HCT116 (cell line): ENCODE measurements around the gene TRMU. TPM values are rescaled to one million over a fixed set of nuclear protein-coding genes. Genes with fewer than 3 reads are reported as not detected.

Experiments
- ATAC-seq: fragments of 200-7000 bp; cut with Tn5 transposase; 2 replicates; pipeline ENCODE4 v1.9.1; 2020; ENCODE audit warnings: mild to moderate bottlenecking, moderate library complexity
- BruUV-seq: library from RNA; stranded (reverse); fragments of 400-500 nt; replicated peaks from 2 replicates; lab custom pipeline; 2021; lab: Mats Ljungman, UMichigan
- CTCF ChIA-PET: fragments of 300-600 bp; sonication (Branson Sonifier 250); formaldehyde crosslinking; loops from one replicate; lab custom pipeline; 2021; ENCODE audit warnings: antibody characterized with exemption; lab: Charles Lee
- POLR2A ChIA-PET: fragments of 300-600, 350-600 bp; sonication (Branson Sonifier 250); formaldehyde crosslinking; loops from one replicate; lab custom pipeline; 2021; ENCODE audit warnings: antibody characterized with exemption; lab: Charles Lee
- RAD21 ChIA-PET, 2 experiments: fragments of 300-600 bp; sonication (Branson Sonifier 250); formaldehyde crosslinking; loops; one replicate each; lab custom pipeline; 2023; ENCODE audit warnings: low total read pairs in 2 of 2; ENCODE audit not compliant: uncharacterized antibody in 2 of 2, unreplicated experiment in 2 of 2, low non-redundant PET in 1 of 2; lab: Charles Lee
- DNase-seq: peaks from one replicate; pipeline ENCODE4 v3.0.0-alpha.2; 2010; ENCODE audit warnings: low read depth, low spot score
- H2AFZ ChIP-seq: fragments of 200-600 bp; shearing (Covaris generic), sonication (generic); 2 replicates; pipeline ENCODE4 v1.6.1; 2017; ENCODE audit warnings: low read depth, mixed run types, mixed read lengths, antibody characterized with exemption, low read length; ENCODE audit not compliant: poor library complexity, severe bottlenecking
- H3K27ac ChIP-seq: 2 replicates; pipeline ENCODE4 v1.5.1; 2012; ENCODE audit warnings: low read depth, low read length
- H3K27me3 ChIP-seq: fragments of 200-600 bp; sonication (generic); 2 replicates; pipeline ENCODE4 v1.6.1; 2016; ENCODE audit warnings: mixed run types, low read length, mixed read lengths; ENCODE audit not compliant: insufficient read depth
- H3K36me3 ChIP-seq, 2 experiments: fragments of 200-500 bp in 1 of 2; fragments of 200-600 bp in 1 of 2; sonication (Bioruptor generic) in 1 of 2; sonication (generic) in 1 of 2; 2 replicates each; pipeline versions ENCODE4 v1.5.1 to v1.6.1; 2014 to 2016; ENCODE audit warnings: low read length in 2 of 2, inconsistent platforms in 1 of 2, mixed read lengths in 1 of 2, mixed run types in 1 of 2; ENCODE audit not compliant: insufficient read depth in 2 of 2, control insufficient read depth in 1 of 2
- H3K4me1 ChIP-seq, 2 experiments: fragments of 200-600 bp in 1 of 2; sonication (generic) in 1 of 2; 2 replicates each; pipeline versions ENCODE4 v1.5.1 to v1.6.1; 2012 to 2017; ENCODE audit warnings: low read length in 2 of 2, inconsistent platforms in 1 of 2, mild to moderate bottlenecking in 1 of 2, mixed read lengths in 1 of 2, mixed run types in 1 of 2, moderate library complexity in 1 of 2; ENCODE audit not compliant: insufficient read depth in 2 of 2, control insufficient read depth in 1 of 2
- H3K4me2 ChIP-seq: fragments of 200-600 bp; sonication (generic); 2 replicates; pipeline ENCODE4 v1.6.1; 2017; ENCODE audit warnings: mixed run types, low read length, mixed read lengths
- H3K4me3 ChIP-seq, 2 experiments: fragments of 200-600 bp in 1 of 2; sonication (generic) in 1 of 2; replicated peaks in 1 of 2; 2 replicates each; pipeline ENCODE4 v1.5.1; 2011 to 2016; ENCODE audit warnings: low read length in 2 of 2, control low read depth in 1 of 2, low read depth in 1 of 2, mild to moderate bottlenecking in 1 of 2, mixed read lengths in 1 of 2, mixed run types in 1 of 2
- H3K79me2 ChIP-seq: fragments of 200-600 bp; sonication (generic); 2 replicates; pipeline ENCODE4 v1.6.1; 2017; ENCODE audit warnings: mild to moderate bottlenecking, mixed run types, low read length, moderate library complexity, mixed read lengths; ENCODE audit not compliant: insufficient read depth
- H3K9ac ChIP-seq: fragments of 200-600 bp; sonication (generic); 2 replicates; pipeline ENCODE4 v1.6.1; 2016; ENCODE audit warnings: low read length, mixed read lengths
- H3K9me2 ChIP-seq: fragments of 200-600 bp; sonication (generic), shearing (Covaris generic); 2 replicates; pipeline ENCODE4 v1.6.1; 2017; ENCODE audit warnings: mixed run types, mild to moderate bottlenecking, moderate library complexity; ENCODE audit not compliant: insufficient read depth
- H3K9me3 ChIP-seq, 2 experiments: fragments of 200-500 bp in 1 of 2; fragments of 200-600 bp in 1 of 2; sonication (Bioruptor generic) in 1 of 2; sonication (generic) in 1 of 2; 2 replicates each; pipeline ENCODE4 v1.6.1; 2014 to 2017; ENCODE audit warnings: low read length in 2 of 2, mixed read lengths in 2 of 2, inconsistent platforms in 1 of 2, low read depth in 1 of 2, mild to moderate bottlenecking in 1 of 2, mixed run types in 1 of 2, moderate library complexity in 1 of 2; ENCODE audit not compliant: control insufficient read depth in 1 of 2, insufficient read depth in 1 of 2
- H4K20me1 ChIP-seq: fragments of 200-600 bp; sonication (generic), shearing (Covaris generic); 2 replicates; pipeline ENCODE4 v1.6.1; 2017; ENCODE audit warnings: mixed run types, mild to moderate bottlenecking, moderate library complexity; ENCODE audit not compliant: insufficient read depth
- CEBPB ChIP-seq: IDR thresholded peaks from 2 replicates; pipeline ENCODE4 v1.6.1; 2012; ENCODE audit warnings: low read depth
- EZH2 ChIP-seq: fragments of 200-600 bp; sonication (generic); IDR thresholded peaks from 2 replicates; pipeline ENCODE4 v1.6.1; 2017; ENCODE audit warnings: antibody characterized with exemption, mixed run types
- EZH2phosphoT487 ChIP-seq: fragments of 200-600 bp; IDR thresholded peaks from 2 replicates; pipeline ENCODE4 v1.6.1; 2018; ENCODE audit warnings: antibody characterized with exemption, borderline replicate concordance
- FOSL1 ChIP-seq: IDR thresholded peaks from 2 replicates; pipeline ENCODE4 v1.6.1; 2012; ENCODE audit warnings: low read depth
- JUND ChIP-seq: IDR thresholded peaks from 2 replicates; pipeline ENCODE4 v1.6.1; 2012
- MAX ChIP-seq: IDR thresholded peaks from 2 replicates; pipeline ENCODE4 v1.6.1; 2012
- POLR2A ChIP-seq: IDR thresholded peaks from 2 replicates; pipeline ENCODE4 v1.7.0; 2011; ENCODE audit warnings: borderline replicate concordance; ENCODE audit not compliant: insufficient read depth, insufficient read length; ENCODE audit errors: extremely low read depth
- POLR2AphosphoS5 ChIP-seq: IDR thresholded peaks from 2 replicates; pipeline ENCODE4 v1.6.1; 2011; ENCODE audit warnings: mild to moderate bottlenecking, low read depth, low read length, moderate library complexity
- SP1 ChIP-seq: IDR thresholded peaks from 2 replicates; pipeline ENCODE4 v1.6.1; 2012; ENCODE audit warnings: low read depth
- SRF ChIP-seq: IDR thresholded peaks from 2 replicates; pipeline ENCODE4 v1.6.1; 2012; ENCODE audit warnings: low read depth
- TCF7L2 ChIP-seq: IDR thresholded peaks from 2 replicates; pipeline ENCODE4 v1.7.0; 2011; ENCODE audit warnings: borderline replicate concordance, inconsistent platforms; ENCODE audit not compliant: insufficient read depth, insufficient read length; ENCODE audit errors: extremely low read depth
- ZFX ChIP-seq: fragments of 450-650 bp; IDR thresholded peaks from 2 replicates; pipeline ENCODE4 v1.6.1; 2017
- intact Hi-C: fragments of 100-400 bp; cut with micrococcal nuclease; formaldehyde crosslinking; loops from 2 replicates; pipeline ENCODE4 v1.10.0; 2022
- total RNA-seq: library from RNA; stranded (reverse); gene quantifications from one replicate; pipeline ENCODE4 v1.2.1, GENCODE V29; 2021; ENCODE audit not compliant: unreplicated experiment
- TF ChIP-seq, protein P1 (sequence below), 3 experiments: fragments of 200-600 bp in 1 of 3; sonication (generic) in 1 of 3; IDR thresholded peaks in 2 of 3; conservative IDR thresholded peaks in 1 of 3; 2 replicates each; pipeline ENCODE4 v1.5.1; 2012 to 2017; ENCODE audit warnings: low read depth in 2 of 3, low read length in 2 of 3, antibody characterized with exemption in 1 of 3, borderline replicate concordance in 1 of 3, control low read depth in 1 of 3, mild to moderate bottlenecking in 1 of 3, mixed read lengths in 1 of 3, mixed run types in 1 of 3, moderate library complexity in 1 of 3; ENCODE audit not compliant: insufficient read depth in 1 of 3
- TF ChIP-seq, protein P2 (sequence below): IDR thresholded peaks from 2 replicates; pipeline ENCODE4 v1.6.1; 2012; ENCODE audit warnings: low read depth

Gene TRMU
- total RNA-seq, 1 experiment from 2014 or later = 65.4 TPM

DNA sequence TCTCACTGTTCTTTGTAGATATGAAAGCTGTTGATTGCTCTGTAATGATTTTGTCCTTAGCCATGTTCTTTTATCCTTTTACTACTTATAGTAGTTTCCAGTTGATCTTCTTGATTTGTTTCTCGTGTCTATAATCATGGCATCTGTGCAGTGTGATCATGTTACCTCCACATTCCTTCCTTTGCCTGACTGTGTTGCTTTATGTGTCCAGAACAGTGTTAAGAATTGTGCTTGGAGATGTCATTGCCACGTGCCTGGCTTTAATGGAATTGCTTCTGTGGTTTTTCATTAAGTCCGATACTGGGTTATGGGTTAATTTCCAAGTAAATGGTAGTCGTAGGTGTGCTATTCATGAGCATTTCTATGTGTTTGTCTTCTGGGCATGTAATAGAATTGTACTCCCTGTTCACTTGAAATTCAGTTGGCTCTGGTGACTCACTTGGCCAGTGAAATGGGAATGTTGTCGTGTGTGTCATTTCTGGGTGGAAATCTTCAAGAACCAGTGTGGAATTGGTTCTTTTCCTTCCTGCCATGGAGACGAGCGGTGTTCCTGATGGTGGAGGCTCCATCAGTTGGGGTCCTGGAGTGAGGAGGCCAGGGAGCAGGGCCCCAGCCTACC is 32.1 kb upstream of the TRMU start:
- ChIA-PET POLR2A (no interaction called here), RAD21 (no interaction called here), CTCF (no interaction called here)
- ATAC-seq (no peak), DNase-seq (no peak)
- intact Hi-C loops = no loop called here
- H2AFZ ChIP-seq = no peak overlapping the region
- TF ChIP-seq JUND (no peak), FOSL1 (no peak), ZFX (no peak), CEBPB (no peak), EZH2 (no peak), SRF (no peak), MAX (no peak), SP1 (no peak), TCF7L2 (no peak), POLR2A (no peak), POLR2AphosphoS5 (no peak), EZH2phosphoT487 (no peak)
- TF ChIP-seq, protein P1, sequence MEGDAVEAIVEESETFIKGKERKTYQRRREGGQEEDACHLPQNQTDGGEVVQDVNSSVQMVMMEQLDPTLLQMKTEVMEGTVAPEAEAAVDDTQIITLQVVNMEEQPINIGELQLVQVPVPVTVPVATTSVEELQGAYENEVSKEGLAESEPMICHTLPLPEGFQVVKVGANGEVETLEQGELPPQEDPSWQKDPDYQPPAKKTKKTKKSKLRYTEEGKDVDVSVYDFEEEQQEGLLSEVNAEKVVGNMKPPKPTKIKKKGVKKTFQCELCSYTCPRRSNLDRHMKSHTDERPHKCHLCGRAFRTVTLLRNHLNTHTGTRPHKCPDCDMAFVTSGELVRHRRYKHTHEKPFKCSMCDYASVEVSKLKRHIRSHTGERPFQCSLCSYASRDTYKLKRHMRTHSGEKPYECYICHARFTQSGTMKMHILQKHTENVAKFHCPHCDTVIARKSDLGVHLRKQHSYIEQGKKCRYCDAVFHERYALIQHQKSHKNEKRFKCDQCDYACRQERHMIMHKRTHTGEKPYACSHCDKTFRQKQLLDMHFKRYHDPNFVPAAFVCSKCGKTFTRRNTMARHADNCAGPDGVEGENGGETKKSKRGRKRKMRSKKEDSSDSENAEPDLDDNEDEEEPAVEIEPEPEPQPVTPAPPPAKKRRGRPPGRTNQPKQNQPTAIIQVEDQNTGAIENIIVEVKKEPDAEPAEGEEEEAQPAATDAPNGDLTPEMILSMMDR (IDR thresholded peaks at IDR 0.05 in 2 of 3, conservative IDR thresholded peaks at IDR 0.05 in 1 of 3; ENCODE audit: borderline replicate concordance in 1 of 3, insufficient read depth in 1 of 3, low read depth in 2 of 3, low read length in 2 of 3) = no peak
- TF ChIP-seq, protein P2, sequence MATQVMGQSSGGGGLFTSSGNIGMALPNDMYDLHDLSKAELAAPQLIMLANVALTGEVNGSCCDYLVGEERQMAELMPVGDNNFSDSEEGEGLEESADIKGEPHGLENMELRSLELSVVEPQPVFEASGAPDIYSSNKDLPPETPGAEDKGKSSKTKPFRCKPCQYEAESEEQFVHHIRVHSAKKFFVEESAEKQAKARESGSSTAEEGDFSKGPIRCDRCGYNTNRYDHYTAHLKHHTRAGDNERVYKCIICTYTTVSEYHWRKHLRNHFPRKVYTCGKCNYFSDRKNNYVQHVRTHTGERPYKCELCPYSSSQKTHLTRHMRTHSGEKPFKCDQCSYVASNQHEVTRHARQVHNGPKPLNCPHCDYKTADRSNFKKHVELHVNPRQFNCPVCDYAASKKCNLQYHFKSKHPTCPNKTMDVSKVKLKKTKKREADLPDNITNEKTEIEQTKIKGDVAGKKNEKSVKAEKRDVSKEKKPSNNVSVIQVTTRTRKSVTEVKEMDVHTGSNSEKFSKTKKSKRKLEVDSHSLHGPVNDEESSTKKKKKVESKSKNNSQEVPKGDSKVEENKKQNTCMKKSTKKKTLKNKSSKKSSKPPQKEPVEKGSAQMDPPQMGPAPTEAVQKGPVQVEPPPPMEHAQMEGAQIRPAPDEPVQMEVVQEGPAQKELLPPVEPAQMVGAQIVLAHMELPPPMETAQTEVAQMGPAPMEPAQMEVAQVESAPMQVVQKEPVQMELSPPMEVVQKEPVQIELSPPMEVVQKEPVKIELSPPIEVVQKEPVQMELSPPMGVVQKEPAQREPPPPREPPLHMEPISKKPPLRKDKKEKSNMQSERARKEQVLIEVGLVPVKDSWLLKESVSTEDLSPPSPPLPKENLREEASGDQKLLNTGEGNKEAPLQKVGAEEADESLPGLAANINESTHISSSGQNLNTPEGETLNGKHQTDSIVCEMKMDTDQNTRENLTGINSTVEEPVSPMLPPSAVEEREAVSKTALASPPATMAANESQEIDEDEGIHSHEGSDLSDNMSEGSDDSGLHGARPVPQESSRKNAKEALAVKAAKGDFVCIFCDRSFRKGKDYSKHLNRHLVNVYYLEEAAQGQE = no peak
- H3K4me3 ChIP-seq = no peak overlapping the region
- peaks cover 3% of the 10 kb centered on the region in 2 experiments; a peak in 1 of 4 replicates for H3K4me1 ChIP-seq
- no peak overlapping the region for H3K4me2 ChIP-seq
- peaks cover 87% of the 10 kb centered on the region for H3K79me2 ChIP-seq
- H3K27me3 ChIP-seq = no peaks in the 10 kb centered on the region
- no peaks in the 10 kb centered on the region for H3K9me2 ChIP-seq
- H3K27ac ChIP-seq = no peak overlapping the region
- BruUV-seq = no TSS peak
- no peaks in the 10 kb centered on the region for H4K20me1 ChIP-seq
- H3K9ac ChIP-seq = no peak overlapping the region
- H3K36me3 ChIP-seq = peaks cover 10 to 37% of the 10 kb centered on the region in 2 experiments
- H3K9me3 ChIP-seq = no peaks in the 10 kb centered on the region
